Kidney epithelial cell (primary cell): ENCODE measurements around the gene MYADML2. TPM values are rescaled to one million over a fixed set of nuclear protein-coding genes. Genes with fewer than 3 reads are reported as not detected.
"Not testable (repeated sequence)": the region's sequence is repeated elsewhere in the genome, so short reads cannot be mapped to it uniquely, and the experiment has no call there.

Experiments
- DNase-seq: peaks from one replicate; pipeline ENCODE4 v3.0.0-alpha.2; 2010; ENCODE audit warnings: low read depth
- H3K27me3 ChIP-seq: 2 replicates; pipeline ENCODE4 v1.6.0; 2011; ENCODE audit warnings: low read length; ENCODE audit not compliant: control insufficient read depth, insufficient read depth
- H3K36me3 ChIP-seq: 2 replicates; pipeline ENCODE4 v1.5.1; 2011; ENCODE audit warnings: low read length; ENCODE audit not compliant: control insufficient read depth, insufficient read depth
- H3K4me3 ChIP-seq: 2 replicates; pipeline ENCODE4 v1.5.1; 2011; ENCODE audit warnings: low read depth, mild to moderate bottlenecking, control low read depth, low read length
- total RNA-seq: library from RNA; depleted of rRNA; stranded (reverse); fragments of >200 nt; gene quantifications from 2 replicates; pipeline ENCODE4 v1.2.3, GENCODE V29; 2015
- TF ChIP-seq, protein P1 (sequence below): IDR thresholded peaks from 2 replicates; pipeline ENCODE4 v1.5.1; 2011; ENCODE audit warnings: mild to moderate bottlenecking, moderate library complexity, low read length, control low read depth, inconsistent platforms; ENCODE audit not compliant: insufficient read depth, poor library complexity, severe bottlenecking

Gene MYADML2
- total RNA-seq, 1 donor from 2014 or later, result not detected

DNA sequence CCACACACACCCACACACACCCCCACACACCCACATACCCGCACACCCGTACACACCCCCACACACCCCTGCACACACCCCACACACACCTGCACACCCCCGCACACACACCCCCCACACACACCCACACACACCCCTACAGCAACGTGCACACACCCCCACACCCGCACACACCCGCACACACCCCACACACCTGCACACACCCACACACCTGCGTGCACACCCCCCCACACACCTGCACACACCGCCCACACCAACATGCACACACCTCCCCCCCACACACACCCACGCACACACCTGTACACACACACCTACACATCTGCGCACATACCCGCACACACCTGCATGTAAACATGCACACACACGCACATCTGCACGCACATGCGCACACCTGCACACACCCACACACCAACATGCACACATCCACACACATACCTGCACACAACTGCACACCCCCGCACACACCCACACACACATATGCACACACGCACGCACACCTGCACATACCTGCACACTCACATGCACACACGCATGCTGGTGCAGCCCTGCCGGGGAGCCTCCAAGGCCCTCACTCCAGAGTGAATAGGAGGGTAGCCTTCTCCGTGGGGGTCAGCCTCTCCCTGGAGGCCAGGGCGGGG, 37.9 kb upstream of the MYADML2 start:
- TF ChIP-seq, protein P1, sequence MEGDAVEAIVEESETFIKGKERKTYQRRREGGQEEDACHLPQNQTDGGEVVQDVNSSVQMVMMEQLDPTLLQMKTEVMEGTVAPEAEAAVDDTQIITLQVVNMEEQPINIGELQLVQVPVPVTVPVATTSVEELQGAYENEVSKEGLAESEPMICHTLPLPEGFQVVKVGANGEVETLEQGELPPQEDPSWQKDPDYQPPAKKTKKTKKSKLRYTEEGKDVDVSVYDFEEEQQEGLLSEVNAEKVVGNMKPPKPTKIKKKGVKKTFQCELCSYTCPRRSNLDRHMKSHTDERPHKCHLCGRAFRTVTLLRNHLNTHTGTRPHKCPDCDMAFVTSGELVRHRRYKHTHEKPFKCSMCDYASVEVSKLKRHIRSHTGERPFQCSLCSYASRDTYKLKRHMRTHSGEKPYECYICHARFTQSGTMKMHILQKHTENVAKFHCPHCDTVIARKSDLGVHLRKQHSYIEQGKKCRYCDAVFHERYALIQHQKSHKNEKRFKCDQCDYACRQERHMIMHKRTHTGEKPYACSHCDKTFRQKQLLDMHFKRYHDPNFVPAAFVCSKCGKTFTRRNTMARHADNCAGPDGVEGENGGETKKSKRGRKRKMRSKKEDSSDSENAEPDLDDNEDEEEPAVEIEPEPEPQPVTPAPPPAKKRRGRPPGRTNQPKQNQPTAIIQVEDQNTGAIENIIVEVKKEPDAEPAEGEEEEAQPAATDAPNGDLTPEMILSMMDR, result no peak
- Histone ChIP-seq H3K27me3 (no peaks in the 10 kb centered on the region), H3K36me3 (peaks cover 2% of the 10 kb centered on the region), H3K4me3 (no peak overlapping the region)
- no peak for DNase-seq

DNA sequence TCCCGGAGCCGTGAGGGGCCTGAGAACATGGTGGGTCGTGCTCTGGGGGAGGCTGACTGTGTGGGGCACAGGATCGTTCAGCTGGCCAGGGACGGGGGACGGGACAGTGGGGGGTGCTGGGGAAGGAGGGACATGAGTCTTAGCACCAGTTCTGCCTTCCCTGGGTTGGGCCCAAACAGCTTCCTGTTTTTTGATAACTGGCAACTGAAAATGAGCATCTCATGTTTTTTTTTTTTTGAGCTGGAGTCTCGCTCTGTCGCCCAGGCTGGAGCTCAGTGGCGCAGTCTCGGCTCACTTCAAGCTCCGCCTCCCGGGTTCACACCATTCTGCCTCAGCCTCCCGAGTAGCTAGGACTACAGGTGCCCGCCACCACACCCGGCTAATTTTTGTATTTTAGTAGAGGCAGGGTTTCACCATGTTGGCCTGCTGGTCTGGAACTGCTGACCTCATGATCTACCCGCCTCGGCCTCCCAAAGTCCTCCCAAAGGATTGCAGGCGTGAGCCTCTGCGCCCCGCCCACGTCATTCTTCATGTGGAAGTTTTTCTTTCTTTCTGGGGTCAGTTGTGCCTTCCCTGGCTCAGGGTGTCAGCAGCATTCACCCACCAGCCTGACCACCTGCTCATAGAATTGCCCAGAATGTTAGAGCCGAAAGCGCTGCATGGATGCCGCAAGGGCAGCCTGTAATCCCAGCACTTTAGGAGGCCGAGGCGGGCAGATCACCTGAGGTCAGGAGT, 36.8 kb upstream of the MYADML2 start:
- no peaks in the 10 kb centered on the region for H3K27me3 ChIP-seq
- TF ChIP-seq, protein P1, result no peak
- no peak overlapping the region for H3K4me3 ChIP-seq
- H3K36me3 ChIP-seq, result no peaks in the 10 kb centered on the region
- no peak for DNase-seq

DNA sequence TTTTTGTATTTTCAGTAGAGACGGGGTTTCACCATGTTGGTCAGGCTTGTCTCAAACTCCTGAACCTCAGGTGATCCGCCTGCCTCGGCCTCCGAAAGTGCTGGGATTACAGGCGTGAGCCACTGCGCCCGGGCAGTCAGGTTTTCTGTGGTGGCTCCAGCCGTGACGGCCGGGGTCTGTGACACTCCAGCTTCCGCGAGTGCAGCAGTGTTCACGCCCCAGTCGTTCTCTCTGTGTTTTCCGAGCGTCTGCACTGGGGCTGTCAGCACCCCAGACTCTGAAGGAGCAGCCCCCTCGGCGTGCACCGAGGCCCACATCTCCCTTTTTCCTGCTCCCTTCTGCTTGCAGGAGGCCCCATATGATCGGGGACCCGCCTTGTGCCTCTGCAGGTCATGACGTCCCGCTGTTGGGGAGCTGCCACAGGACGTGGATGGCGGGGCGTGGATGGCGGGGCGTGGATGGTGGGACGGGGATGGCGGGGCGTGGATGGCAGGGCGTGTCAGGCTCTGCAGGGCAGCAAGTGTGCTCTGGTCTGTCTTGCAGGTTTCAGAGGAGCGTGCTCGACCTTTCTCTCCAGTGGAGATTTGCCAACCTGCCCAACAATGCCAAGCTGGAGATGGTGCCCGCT, 36.1 kb upstream of the MYADML2 start:
- H3K36me3 ChIP-seq, result no peaks in the 10 kb centered on the region
- DNase-seq, result no peak

DNA sequence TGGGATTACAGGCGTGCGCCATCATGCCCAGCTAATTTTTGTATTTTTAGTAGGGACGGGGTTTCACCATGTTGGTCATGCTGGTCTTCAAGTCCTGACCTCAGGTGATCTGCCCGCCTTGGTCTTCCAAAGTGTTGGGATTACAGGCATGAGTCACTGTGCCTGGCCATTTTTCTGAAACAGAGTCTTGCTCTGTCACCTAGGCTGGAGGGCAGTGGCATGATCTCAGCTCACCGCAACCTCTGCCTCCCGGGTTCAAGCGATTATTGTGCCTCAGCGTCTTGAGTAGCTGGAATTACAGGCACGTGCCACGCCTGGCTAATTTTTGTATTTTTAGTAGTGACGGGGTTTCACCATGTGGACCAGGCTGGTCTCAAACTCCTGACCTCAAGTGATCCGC, 34.5 kb upstream of the MYADML2 start:
- H3K4me3 ChIP-seq, H3K36me3 ChIP-seq, DNase-seq, H3K27me3 ChIP-seq: not testable (repeated sequence)

More for the DNA sequence above, 36.1 kb upstream of the MYADML2 start:
- Histone ChIP-seq H3K27me3 (no peaks in the 10 kb centered on the region), H3K4me3 (no peak overlapping the region)
- TF ChIP-seq, protein P1, result no peak

DNA sequence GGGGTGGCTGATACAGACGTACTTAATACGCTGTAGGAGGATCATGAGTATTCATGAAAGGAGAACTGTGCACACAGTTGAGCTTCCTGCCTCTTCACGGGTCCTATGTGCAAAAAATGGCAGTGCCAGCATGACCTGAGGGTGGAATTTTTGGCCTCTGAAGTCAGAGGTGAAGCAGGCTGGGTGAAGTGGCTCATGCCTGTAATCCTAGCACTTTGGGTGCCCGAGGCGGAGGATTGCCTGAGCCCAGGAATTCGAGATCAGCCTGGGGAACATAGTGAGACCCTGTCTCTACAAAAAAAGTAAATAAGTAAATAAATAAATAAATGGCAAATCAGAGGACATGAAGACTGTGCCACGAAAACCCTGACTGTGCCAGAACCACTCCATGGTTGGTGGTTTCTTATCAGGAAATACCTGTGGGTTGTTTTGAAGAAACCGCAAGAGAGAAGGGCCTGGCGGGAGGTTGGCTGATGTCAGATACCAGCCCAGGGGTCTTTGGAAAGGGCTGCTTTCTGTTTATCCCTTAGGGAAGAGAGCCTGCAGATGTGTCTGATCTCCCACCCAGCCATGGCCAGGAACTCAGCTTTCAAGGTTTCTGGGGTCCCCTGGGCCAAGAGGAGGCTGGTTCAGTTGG, 33.8 kb upstream of the MYADML2 start:
- DNase-seq, result no peak
- Histone ChIP-seq H3K27me3 (peaks cover 2% of the 10 kb centered on the region), H3K36me3 (no peaks in the 10 kb centered on the region), H3K4me3 (no peak overlapping the region)
- TF ChIP-seq, protein P1, result no peak

DNA sequence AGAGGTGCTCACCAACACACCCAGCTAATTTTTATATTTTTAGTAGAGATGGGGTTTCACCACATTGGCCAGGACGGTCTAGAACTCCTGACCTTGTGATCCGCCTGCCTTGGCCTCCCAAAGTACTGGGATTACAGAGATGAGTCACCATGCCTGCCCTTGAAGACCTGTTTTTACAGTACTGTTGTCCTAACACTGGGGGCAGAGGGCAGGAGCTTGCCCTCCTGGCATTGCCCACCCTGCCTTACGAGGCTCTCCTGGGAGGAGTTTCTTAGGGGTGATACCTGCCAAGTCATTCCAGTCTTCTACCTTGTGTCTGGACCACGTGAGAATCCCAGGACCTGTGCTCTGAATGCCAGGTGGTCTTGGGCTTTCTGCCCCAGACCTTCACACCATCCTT, 33.1 kb upstream of the MYADML2 start:
- H3K36me3 ChIP-seq, result no peaks in the 10 kb centered on the region
- no peak overlapping the region for H3K4me3 ChIP-seq
- DNase-seq, result no peak
- TF ChIP-seq, protein P1, result no peak
- H3K27me3 ChIP-seq, result peaks cover 2% of the 10 kb centered on the region
